GM19468 (cell line): Measurements from ENCODE around the gene HSDL1.

Experiments
- ATAC-seq: cut with Tn5 transposase; IDR thresholded peaks from one replicate; pipeline ENCODE4 v1.9.1; 2021; ENCODE audit warnings: mild to moderate bottlenecking, moderate library complexity, moderate number of reproducible peaks; ENCODE audit not compliant: unreplicated experiment; ENCODE audit errors: extremely low read depth

The HSDL1 gene

DNA sequence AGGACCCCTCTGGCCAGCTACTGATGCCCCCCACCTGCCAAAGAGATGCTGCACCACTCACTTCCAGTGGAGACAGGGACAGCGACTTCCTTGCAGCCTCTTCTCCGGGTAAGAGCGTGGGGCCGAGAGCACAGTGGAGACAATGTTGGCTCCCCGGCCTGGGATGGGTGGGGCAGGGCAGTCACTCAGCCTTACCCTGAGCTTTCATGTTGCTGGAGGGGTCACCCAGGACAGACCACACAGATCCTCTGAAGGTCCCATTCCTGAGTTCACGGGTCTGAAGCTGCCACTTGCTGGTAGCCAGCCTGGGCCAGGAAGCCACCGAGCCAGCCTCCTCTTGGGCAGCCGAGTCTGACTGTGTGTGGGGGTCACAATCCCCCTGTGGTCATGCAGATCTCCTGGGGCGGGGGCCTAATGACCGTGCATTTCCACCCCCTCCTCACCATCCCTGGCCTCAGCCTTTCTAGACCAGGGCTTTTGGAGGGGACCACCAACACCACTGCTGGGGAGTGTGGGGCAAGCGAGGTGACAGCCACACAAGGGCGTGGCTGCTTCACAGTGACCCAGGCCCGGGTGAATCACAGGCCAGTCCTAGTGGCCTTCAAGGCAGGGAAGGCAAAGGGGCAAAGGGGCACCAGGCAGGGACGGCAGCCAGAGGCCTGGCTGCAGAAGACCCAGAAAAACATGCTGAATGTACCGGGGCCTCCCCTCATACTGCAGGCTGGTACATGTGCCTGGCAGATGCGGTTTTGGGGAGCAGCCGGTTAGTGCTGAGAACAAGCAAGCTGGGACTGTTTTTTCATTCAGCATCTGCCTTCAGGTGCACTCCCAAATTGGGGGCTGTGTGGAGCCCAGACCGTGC is 31.4 kb upstream of the HSDL1 start:
- ATAC-seq, result no peak

DNA sequence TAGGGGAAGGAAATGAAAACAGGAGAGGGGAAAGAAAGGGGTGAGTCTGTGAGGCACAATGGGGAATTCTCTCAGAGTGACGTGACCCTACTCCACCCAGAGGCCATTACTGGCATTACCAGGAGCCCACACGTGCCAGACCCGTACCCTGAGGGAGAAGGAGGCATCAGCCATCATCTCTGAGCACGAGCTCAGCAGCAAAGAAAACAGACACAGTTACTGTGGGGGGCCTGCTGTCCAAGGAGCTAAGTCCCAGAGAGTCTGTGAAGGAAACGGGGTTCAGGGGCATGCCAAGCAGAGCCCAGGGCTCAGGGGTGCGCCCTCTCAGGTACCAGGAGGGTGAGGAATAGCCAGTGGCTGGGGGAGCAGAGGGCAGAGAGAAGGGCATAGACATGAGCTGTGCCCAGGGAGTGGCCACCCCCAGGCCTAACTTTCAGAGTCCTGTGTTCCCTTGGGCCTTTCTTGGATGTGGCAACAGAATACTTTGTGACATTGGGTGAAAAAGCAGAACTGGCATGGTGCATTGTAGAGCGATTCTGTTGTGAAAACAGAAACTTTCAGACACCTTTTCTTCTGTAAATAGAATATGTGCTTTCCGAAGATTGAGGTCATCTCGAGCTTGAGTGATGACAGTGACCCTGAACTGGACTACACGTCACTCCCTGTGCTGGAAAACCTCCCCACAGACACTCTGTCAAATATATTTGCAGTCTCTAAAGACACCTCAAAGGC is 30.5 kb upstream of the HSDL1 start:
- ATAC-seq, result no peak

DNA sequence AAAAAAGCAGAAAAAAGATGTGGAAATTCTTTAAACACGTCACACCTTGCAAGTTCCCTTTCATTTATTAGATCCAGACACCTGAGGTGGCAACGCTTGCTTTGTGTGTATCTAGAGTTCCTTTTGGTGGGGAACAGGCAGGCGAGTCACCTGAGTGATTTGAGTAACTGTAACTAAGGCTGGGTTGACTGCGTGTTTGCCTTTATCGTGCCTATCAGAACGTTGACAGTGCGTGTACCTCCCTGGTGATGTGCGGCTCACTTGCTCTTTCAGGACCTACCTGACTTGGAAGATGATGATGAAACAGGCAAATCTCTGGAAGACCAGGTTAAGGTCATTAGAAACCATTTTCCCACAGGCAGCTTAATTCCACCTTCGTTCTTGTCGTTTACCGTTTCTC is 29.4 kb upstream of the HSDL1 start:
- ATAC-seq, result no peak

DNA sequence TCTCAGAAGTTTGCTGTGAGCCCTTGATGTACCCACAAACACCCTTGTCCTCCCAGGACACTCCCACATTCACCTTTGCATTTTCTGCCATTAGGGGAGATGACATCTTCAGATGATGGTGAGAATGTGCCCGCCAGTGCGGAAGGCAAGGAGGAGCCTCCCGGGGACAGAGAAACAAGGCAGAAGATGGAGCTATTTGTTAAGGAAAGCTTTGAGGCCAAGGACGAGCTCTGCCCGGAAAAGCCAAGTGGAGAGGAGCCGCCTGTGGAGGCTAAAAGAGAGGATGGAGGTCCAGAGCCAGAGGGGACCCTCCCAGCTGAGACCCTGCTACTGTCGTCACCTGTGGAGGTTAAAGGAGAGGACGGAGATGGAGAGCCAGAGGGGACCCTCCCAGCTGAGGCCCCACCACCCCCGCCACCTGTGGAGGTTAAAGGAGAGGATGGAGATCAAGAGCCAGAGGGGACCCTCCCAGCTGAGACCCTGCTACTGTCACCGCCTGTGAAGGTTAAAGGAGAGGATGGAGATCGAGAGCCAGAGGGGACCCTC is 24.9 kb upstream of the HSDL1 start:
- no peak for ATAC-seq

DNA sequence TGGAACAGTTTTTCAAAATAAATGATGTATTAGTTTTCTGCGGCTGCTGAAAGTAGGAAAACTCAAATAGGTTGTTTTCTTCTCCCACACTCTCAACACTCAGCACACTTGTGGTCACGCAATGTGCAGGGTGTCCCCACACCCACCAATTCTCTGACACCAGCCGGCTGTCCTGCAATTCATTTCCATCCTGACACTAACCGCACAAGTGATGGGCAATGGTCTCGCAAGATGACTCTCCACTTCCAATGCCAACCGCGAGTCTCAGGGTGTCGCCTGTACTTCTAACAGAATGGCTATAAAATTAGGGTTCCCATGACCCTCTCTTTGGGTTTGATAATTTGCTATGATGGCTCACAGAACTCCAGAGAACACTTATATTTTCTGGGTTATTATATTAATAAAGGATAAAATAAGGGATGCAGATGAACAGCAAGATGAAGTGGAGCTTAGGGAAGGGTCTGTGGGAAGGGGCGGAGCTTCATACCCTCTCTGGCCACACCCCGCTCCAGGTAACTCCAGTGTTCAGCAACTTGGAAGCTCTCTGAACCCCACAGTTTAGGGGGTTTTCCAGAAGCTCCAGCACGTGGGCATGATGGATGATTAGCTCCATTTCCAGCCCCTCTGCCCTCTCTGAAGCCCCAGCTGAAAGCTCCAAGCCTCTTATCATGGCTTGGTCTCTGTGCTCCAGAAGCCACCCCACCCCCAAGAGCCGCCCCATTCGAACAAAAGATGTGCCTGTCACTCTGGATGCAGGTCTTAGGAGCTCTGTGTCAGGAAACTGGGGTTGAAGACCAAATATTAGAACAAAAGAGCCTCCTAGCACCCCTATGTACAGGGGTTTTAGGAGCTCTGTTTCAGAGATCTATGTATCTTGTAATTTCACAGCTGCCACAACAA is 22.1 kb upstream of the HSDL1 start:
- ATAC-seq, result no peak

DNA sequence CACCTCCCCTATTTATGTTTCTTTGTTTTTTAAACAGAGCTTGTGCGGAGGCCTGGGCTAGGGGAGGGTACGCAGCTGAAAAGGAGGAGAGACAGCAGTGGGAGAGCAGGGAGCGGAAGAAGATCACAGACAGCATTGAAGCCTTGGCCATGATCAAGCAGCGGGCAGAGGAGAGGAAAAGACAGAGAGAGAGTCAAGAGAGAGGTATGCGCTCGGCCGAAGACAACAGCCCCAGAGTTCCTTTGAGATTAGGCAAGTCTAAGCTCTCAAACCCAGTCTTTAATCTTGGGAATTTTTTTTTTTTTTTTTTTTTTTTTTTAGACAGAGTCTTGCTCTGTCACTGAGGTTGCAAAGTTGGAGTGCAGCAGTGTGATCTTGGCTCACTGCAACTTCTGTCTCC is 20.8 kb upstream of the HSDL1 start:
- no peak for ATAC-seq

DNA sequence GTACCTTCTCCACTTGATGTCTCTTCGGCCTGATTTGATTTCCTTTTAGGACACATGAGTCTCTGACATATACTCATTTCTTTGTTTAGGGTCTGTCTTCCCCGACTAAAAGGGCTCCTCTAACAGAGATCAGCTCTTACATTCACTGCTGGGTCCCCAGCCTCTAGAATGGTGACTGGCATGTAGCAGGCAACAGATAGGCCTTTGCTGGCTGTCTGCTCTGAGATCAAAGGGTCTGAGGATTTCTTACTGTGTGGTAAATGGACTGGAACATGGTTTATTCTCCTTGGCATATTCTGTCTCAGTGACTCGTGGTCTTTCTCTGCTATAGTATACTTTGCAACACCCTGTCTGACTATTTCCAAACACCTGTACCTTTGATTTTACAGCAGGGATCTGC is 16.8 kb upstream of the HSDL1 start:
- no peak for ATAC-seq

DNA sequence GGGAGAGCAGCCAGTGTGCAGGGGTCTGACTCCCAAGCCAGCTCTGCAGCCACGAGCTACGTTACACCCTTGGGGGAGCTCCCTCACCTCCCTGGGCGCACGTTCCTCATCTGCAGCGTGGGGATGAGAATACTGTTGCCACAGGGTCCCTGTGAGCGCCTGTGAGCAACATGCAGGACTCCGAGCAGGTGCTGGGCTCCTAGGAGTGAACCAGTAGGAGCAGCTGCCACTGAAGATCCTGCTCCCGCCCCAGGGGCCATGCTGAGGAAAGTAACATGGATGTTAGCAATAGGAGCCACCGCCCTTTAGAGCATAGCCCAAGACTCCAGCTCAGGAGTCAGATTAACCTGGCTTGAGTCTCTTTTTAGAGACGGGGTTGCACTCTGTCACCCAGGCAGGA is 16.1 kb upstream of the HSDL1 start:
- ATAC-seq, result no peak

DNA sequence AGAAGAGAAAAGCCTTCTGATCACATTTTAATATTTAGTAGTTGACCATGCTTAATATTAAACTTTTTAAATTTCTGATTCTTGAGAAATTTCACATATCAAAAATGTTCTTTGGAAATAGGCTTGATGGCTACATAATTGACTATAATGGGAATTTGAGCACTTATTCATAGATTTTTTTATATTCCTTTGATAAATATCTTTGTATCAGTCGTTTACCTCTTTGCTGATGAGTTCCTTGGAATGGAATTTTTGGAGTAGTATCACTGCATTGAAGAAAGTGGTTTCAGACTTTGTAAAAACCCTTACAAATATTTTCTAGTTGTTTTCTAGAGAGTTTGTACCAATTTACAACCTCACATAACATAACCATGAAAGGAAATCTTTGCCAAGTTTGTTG is 14.8 kb upstream of the HSDL1 start:
- ATAC-seq, result no peak

DNA sequence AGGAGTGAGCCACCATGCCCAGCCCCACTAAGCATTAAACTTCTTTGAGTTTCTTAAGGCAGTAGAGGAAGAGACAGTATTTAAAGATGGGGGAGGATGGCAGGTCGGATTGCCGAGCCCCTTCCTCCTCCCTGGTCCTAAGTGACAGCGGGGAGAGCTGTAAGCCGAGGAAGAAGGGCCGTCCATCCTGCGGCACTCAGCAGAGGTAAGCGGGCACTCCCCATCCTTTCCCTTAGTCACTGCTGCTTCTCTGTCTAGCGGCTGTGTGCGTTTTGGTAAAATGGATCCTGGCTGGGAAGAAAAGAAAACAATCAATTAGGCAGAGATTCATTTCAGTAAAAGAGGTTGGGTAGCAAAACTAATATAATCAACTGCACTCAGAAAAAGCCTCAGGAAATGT is 14.0 kb upstream of the HSDL1 start:
- no peak for ATAC-seq

DNA sequence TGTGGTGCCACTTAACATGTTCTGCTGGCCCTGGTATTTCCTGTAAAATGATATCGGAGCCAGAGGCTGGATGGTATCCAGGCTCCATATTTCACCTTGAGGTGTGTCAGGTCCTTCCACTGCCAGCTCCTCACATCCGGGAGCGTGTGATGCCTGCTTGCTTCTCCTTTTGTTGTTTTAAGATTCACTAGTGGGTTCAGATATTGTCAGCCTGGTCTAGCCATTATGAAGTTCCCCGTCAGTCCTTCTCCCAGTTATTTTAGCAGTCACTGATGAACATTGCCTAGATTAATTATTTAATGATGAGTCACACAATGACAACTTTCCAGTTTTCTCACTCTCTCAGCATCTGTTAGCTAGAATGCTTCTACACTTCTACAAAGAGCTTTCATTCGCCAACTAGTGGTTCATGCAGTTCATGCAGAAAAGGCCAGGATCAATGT is 11.4 kb upstream of the HSDL1 start:
- ATAC-seq, result no peak

DNA sequence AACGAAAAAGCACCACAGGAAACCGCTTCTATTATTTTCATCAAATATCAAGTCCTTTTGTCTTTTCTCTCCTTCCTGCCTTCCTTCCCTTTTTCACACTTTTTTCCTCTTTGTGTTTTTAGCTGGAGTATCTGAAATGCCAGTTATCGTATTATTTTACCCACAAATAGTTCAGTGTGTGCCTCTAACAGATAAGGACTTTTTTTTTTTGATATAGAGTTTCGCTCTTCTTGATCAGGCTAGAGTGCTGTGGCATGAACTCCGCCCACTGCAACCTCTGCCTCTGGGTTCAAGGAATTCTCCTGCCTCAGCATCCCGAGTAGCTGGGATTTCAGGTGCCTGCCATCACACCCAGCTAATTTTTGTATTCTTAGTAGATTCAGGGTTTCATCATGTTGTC is 10.8 kb upstream of the HSDL1 start:
- no peak for ATAC-seq

DNA sequence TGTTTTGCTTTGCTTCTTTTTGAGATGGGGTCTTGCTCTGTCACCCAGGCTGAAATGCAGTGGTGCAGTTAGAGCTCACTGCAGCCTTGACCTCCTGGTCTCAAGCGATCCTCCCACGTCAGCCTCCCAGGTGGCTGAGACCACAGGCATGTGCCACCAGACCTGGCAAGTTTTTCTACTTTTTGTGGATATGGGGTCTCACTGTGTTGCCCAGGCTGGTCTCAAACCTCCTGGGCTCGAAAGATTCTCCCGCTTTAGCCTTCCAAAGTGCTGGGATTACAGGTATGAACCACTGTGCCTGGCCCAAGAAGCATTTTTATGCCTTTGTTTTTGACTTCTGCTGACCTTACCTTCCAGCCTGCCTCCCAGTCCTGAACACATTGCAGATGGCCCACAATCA is 10.2 kb upstream of the HSDL1 start:
- no peak for ATAC-seq

DNA sequence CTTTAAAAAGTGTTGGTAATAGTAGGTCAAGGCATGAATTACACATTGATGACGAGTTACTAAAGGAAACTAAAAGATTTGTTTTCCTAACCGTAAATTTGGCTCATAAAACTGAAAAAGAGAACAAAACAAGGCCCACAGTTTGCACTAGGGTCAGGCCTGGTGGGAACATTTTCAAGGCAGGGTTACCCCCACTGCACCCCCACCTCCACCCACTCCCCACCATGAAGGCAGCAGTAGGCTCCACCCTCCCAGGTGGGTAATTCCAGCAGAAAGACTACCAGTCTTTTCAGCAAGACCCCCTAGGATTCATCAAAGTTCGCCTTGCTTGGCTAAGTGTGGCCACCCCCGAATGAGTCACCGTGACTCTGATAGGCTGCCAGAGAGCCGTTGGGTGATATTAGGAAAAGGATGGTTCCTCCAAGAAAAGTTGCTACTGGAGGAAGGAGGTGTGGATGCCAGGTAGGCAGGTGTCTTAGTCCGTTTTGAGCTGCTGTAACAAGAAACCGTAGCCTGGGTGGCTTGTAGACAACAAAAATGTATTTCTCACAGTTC is 8.8 kb upstream of the HSDL1 start:
- ATAC-seq, result no peak

DNA sequence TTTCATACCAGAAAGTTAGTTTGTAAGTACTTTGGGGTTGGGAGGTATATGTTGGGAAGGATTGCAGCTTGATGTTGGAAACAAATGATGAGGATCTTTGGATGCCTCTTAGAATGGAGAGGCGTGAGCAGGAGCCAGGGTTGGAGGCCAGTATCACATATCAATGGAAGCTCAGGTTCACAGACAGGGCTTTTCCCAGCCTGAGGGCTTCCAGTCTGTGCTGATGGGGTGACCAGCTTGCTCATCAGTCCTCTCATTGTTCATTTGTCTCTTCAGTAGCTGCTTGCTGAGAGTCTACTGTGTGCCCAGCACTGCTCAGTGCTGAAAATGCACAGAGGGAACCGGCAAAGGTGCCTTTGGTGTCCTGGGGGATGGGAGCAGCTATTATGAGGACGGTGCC is 5.9 kb upstream of the HSDL1 start:
- no peak for ATAC-seq

DNA sequence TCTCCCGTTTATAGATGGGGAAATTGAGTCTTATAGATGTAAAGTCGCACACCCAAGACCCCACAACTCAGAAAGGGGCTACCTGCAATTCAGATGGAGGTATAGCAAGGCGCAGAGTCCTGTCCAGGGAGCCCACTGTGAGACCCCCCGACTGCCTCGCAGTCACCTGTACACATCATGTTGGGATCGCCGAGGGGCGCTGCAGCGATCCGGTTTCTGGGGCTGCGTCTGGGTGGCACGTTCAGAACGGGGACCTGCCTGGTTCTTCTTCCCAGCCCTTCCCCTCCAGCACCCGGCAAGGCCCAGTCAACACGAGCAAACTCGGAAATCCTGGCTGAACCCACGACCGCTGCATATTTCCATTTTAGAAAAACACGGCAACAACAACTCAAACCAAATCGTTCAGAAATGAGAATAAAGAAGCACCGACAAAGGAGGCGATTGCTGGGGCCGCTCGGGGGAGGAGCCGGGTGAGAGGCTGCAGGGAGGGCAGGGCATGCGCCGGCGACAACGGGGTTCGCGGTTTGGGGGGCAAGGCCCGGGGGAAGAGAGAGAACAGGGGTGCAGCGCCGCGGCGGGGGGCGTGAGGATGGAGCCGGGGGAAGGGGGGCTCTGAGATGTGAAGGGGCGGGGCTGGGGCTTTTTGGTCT is 643 bp downstream of the HSDL1 start:
- no peak for ATAC-seq

DNA sequence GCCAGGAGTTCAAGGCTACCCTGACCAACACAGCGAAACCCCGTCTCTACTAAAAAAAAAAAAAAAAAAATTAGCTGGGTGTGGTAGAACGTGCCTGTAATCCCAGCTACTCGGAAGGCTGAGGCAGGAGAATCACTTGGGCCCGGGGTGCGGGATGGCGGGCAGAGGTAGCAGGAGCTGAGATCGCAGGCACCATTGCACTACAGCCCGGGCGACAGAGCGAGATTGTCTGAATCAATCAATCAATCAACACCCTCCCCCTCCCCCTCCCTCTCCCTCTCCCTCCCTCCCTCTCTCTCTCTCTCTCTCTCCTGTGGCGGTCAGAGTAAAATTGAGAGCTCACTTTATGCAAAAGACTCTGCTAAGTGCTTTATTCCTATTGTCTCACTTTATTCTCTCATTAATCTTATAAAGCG is 1.2 kb downstream of the HSDL1 start:
- no peak for ATAC-seq

DNA sequence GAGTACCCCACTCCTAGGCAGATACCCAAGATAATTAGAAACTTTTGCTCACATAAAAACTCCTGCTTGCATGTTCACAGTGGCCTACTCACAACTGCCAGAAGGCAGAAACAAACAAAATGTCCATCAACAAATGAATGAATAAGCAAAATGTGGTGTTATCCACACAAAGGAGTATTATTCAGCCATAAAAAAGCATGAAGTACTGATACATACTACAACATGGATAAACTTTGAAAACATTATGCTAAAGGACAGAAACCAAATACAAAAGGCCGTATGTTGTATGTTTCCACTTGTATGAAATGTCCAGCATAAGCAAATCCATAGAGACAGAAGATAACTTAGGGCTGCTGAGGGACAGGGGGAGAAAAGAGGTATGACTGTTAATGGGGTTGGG is 1.9 kb downstream of the HSDL1 start:
- no peak for ATAC-seq

DNA sequence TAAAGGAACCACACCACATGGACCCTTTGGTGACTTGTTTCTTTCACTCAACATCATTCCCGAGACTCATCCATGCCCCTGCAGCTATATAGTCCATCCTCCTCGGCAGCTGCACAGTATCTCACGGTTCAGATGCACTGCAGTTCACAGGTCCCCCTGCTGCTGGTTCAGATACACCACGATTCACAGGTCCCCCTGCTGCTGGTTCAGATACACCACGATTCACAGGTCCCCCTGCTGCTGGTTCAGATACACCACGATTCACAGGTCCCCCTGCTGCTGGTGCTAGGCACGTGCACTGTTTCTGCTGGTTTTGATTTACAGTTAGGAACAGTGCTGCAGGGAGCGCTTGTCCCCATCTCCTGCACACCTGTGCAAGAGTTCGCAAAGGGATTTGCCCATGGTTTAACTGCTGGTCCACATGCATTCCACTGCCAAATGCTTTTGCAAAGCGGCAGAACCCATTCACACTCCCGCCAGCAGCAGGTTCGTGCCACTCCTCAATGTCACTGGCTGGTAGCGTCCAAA is 3.8 kb downstream of the HSDL1 start:
- no peak for ATAC-seq
